Stimulated activated CD4-positive, alpha-beta T cell treated with anti-CD3 and anti-CD28 coated beads, Interleukin-4, amount 100 ng/mL, for 4 hours (primary cell): ENCODE results near the gene BSN.

ENCODE experiments used
- DNase-seq, 2 experiments: peaks; one replicate each; pipeline ENCODE4 v3.0.0-alpha.2; 2020

The BSN gene, protein sequence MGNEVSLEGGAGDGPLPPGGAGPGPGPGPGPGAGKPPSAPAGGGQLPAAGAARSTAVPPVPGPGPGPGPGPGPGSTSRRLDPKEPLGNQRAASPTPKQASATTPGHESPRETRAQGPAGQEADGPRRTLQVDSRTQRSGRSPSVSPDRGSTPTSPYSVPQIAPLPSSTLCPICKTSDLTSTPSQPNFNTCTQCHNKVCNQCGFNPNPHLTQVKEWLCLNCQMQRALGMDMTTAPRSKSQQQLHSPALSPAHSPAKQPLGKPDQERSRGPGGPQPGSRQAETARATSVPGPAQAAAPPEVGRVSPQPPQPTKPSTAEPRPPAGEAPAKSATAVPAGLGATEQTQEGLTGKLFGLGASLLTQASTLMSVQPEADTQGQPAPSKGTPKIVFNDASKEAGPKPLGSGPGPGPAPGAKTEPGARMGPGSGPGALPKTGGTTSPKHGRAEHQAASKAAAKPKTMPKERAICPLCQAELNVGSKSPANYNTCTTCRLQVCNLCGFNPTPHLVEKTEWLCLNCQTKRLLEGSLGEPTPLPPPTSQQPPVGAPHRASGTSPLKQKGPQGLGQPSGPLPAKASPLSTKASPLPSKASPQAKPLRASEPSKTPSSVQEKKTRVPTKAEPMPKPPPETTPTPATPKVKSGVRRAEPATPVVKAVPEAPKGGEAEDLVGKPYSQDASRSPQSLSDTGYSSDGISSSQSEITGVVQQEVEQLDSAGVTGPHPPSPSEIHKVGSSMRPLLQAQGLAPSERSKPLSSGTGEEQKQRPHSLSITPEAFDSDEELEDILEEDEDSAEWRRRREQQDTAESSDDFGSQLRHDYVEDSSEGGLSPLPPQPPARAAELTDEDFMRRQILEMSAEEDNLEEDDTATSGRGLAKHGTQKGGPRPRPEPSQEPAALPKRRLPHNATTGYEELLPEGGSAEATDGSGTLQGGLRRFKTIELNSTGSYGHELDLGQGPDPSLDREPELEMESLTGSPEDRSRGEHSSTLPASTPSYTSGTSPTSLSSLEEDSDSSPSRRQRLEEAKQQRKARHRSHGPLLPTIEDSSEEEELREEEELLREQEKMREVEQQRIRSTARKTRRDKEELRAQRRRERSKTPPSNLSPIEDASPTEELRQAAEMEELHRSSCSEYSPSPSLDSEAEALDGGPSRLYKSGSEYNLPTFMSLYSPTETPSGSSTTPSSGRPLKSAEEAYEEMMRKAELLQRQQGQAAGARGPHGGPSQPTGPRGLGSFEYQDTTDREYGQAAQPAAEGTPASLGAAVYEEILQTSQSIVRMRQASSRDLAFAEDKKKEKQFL (N-terminal part only)

DNA sequence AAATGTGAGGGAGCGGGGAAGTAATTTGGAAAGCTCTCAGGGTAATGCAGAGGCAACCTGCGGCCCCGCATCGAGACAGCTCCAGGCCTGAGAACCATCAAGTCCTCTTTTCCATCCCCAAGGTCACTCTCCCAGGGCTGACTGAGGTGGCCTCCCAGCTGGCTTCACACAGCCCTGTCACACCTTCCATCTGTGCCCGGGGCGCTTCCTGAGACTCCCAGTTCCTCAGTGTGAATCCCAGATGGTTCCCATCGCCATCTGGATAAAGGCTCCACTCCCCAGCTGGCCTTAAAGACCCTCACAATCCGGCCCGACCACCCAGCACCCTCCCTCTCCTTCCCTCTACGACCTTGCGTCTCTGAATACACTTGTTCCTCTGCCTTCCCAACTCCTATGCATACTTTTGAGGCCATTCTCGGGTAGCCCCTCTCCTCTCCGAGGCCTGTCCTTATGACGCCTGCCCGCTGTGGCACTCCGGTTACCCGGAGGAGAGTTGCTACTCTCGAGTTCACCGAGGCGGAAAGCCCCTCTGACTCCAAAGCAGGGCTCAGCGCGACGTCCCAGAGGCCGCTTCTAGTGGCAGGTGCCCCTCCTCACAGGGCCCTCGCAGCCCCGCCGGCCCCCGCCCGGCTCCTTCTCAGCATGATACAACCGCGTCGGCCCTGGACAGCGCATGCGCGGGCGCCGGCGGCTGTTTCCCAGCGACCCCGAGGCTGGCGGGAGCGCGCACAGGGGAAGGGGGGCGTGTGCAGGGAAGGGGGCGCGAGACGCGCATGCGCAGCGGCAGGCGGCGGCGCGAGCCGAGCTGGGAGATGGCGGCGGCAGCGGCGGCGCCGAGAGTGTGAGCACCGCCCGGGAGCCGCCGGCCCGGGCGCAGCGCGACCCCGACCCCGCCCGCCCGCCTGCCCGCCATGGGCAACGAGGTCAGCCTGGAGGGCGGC is at the start of gene BSN:
TSS of gene BSN (plus strand) at position 786 of the 941 bp plus-strand sequence. CDS start at position 912, 126 bp downstream.
- peak; percentile 87 to 91 for DNase-seq

DNA sequence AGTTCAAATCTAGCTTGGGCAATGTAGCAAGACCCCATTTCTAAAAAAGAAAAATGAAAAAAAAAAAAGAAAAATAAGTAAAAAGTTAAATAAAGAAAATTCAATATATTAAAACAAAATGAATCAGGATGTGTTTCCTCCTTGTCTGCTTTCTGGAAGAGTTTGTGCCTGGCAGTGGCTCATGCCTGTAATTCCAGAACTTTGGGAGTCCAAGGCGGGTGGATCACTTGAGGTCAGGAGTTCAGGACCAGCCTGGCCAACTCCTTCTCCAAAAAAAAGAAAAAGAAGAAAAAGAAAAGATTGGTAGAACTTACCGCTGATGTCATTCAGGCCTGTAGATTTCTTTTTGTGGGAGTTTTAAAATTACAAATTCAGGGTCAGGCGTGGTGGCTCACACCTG is 47.4 kb upstream of the BSN start:
- no peak for DNase-seq

DNA sequence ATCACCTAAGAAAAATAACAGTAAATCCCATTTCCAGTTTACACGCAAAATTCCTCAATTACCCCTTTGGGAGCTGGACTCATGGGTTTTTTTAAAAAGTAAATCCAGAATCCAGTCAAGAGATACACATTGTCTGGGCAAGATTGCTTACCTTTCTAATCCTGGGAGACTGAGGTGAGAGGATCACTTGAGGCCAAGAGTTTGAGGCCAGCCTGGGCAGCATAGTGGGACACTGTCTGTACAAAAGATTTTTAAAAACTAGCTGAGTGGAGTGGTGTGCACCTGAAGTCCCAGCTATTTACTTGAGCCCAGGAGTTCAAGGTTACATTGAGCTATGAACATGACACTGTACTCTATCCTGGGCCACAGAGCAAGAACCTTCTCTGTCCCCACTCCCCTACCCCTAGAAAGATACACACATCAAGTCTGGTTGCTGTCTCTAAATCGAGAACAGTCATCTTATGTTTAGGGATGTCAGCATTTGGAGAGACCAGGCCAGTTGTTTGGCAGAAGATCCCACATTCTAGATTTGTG is 45.2 kb upstream of the BSN start:
- no peak for DNase-seq

DNA sequence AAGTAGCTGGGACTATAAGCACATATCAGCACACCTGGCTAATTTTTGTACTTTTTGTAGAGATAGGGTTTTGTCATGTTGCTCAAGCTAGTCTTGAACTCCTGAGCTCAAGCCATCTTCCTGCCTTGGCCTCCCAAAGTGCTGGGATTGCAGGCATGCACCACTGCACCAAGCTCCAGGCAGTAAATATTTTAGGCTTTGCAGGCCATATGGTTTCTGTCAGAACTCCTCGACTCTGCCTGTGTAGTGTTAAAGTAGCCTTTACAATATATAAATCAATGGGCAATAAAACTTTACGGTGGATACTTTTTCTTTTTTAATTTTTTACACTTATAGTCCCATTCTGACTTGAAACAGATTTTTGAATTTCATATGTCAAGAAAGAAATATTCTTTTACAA is 42.6 kb upstream of the BSN start:
- DNase-seq: no peak

DNA sequence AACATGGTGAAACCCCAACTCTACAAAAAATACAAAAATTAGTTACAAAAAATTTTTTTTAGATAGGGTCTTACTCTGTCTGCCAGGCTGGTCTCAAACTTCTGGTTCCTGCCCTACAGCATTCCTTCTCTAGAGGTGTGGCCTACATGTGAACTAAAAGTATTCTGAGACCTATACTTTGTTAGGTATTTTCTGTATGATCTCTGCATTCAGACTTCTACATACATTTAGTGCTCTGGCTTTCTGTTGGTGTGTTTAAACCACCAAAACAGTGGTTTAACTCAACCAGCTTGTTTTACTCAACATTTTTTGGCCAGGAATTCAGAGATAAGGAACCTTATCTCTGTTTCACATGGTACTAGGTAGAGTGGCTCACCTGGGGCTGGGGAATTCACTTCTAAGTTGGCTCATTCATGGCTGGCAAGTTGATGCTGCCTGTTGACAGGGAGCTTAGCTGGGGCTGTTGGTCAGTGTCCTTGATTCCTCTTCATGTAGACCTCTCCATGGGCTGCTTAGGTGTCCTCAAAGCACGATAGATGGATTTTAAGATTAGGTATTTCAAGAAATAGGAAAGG is 41.4 kb upstream of the BSN start:
- DNase-seq: no peak

DNA sequence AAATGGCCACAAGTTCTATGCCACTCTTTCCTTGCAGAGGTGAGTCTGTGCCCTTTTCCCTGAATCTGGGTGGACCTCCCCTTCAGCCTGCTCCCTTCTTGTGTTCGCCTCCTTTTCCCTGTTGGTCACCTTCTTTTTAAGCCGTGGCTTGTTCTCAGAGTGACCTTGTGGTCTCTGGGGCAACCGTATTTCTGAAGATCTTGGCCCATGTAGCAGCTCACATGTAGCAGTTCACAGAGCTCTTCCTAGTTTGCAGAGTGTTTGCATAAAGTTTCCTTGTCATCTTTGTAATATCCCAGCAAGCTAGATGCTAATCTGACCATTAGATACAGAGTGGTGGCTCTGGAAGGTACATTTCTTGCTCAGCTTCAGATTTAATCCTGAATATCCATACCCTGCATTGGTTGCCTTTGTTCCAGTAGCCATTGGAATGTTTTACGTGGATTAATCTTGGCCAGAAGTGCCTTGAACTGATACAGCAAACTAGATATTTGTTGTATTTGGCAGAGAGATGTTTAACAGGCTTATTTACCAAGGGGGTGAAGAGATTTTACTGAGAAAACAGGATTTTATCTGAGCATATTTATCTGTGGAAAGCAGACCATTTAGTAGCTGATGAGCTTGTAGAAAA is 40.7 kb upstream of the BSN start:
- DNase-seq: no peak

DNA sequence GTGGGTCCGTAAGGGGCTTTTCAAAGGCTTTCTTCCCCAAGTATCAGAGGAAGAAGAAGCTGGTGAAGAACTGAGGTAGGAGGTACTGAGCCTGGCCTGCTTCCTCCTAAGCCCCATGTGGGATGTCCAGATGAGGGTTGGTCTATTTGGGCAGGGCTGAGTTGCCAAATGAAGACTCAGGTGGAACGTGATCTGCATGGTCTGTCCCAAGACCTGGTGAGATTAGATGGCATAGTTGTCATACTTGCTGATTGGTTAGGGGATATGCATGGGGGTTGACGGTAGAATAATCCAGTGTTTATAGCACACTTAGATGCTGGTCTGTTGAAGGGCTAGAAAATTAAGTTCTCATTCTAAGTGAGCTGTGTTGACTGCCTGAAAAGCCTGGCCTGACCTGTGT is 36.3 kb upstream of the BSN start:
- no peak for DNase-seq

DNA sequence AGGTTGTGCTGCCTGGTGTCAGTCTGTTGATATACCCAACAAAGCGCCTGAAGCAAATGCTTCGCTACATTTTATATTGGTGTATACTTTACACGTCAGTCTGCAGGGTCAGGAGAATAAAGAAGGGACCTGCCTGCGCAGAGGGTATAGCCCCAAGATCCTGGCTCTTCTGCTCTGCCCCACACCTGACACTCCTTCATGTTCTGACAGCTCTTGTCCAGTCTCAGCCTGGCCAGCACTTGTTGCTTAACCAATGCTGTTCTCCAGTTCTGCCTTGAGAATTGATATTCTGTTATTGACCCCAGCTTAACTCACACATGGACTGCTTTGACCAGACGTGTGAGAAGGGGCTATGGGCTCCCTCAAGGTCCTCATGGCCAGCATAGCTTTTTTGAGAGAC is 35.8 kb upstream of the BSN start:
- no peak for DNase-seq

GRCh38 chr3:49519296-49519695 is 35.0 kb upstream of the BSN start:
- no peak for DNase-seq

DNA sequence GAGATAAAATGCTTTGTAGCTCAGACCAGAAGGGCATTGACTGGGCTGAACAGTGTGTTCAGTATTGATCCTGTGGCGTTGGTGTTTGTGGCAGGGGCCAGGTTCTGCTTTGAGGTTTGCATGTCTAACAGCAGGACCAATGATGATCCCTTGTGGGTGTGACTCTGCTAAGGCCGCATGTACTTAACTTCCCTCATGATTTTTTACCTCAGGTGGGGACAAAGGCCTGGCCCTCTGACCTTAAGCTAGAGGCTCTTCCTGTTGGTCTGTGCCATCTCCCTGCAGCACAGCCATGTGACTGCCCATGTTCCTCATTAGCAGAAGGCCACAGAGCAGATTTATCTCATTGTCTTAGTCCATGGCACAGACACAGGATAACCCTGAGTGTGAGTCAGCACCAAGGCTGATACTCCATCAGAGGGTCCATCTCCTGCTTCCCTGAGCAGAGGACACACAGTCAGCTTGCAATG is 34.3 kb upstream of the BSN start:
- no peak for DNase-seq

GRCh38 chr3:49523756-49524747 is 30.2 kb upstream of the BSN start:
- DNase-seq: no peak

DNA sequence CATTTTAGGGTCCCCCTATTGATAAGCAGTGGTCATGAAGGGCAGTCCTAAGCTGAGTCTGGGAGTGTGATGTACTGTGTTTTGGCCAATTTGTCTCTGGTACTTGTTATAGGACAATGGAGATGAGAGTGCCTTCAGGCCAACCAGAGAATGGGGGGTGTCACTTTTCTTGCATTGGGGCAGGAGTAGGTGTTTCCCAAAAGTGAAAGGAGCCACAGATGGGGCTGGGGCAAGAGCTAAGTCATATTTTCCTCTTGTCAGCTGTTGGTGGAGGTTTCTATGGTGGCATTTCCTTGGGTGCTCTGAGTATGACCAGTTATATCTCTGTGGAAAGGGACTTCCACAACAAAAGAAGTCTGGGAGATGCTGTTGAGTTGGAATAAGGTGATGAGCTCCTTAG is 24.7 kb upstream of the BSN start:
- peak in 1 of 2 experiments; percentile 15 for DNase-seq

- no peak for DNase-seq
Measured at GRCh38 chr3:49530231-49530630, 24.0 kb upstream of the BSN start.

GRCh38 chr3:49530701-49531100 is 23.6 kb upstream of the BSN start:
- no peak for DNase-seq

DNA sequence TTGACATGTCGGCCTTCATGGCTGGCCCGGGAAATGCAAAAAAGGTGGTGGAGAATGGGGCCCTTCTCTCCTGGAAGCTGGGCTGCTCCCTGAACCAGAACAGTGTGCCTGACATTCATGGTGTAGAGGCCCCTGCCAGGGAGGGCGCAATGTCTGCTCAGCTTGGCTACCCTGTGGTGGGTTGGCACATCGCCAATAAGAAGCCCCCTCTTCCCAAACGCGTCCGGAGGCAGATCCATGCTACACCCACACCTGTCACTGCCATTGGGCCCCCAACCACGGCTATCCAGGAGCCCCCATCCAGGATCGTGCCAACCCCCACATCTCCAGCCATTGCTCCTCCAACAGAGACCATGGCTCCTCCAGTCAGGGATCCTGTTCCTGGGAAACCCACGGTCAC is 23.1 kb upstream of the BSN start:
- DNase-seq: no peak

- no peak for DNase-seq
Measured at GRCh38 chr3:49531715-49532114, 22.6 kb upstream of the BSN start.

DNA sequence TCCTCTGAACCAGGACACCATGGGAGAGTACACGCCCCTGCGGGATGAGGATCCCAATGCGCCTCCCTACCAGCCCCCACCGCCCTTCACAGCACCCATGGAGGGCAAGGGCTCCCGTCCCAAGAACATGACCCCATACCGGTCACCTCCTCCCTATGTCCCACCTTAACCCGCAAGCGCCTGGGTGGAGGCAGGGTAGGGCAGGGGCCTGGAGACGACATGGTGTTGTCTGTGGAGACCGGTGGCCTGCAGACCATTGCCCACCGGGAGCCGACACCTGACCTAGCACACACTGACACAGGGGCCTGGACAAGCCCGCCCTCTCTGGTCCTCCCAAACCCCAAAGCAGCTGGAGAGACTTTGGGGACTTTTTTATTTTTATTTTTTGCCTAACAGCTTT is 21.2 kb upstream of the BSN start:
- DNase-seq: no peak

DNA sequence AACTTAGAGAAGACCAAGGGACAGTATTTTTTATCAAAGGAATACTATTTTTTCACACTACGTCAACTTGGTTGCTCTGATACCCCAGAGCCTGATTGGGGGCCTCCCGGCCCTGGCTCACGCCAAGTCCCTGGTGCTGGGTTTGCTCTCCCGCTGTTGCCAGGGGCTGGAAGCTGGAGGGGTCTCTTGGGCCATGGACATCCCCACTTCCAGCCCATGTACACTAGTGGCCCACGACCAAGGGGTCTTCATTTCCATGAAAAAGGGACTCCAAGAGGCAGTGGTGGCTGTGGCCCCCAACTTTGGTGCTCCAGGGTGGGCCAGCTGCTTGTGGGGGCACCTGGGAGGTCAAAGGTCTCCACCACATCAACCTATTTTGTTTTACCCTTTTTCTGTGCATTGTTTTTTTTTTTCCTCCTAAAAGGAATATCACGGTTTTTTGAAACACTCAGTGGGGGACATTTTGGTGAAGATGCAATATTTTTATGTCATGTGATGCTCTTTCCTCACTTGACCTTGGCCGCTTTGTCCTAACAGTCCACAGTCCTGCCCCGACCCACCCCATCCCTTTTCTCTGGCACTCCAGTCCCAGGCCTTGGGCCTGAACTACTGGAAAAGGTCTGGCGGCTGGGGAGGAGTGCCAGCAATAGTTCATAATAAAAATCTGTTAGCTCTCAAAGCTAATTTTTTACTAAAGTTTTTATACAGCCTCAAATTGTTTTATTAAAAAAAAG is 20.3 kb upstream of the BSN start:
- DNase-seq: no peak
